A549 (cell line): ENCODE results near the gene COL5A1. TPM values are rescaled to one million over a fixed set of nuclear protein-coding genes. Genes with fewer than 3 reads are reported as not detected.

Experiments
- ATAC-seq, 2 experiments: fragments of 200-7000 bp in 1 of 2; fragments of >200 bp in 1 of 2; cut with Nextera tagmentation in 1 of 2; cut with Tn5 transposase in 1 of 2; 3 replicates each; pipeline versions ENCODE4 v1.8.0 to v1.9.1; 2018 to 2020; ENCODE audit warnings: mild to moderate bottlenecking in 1 of 2, moderate library complexity in 1 of 2
- CTCF ChIA-PET: fragments of 300-600 bp; sonication (Branson Sonifier 250); formaldehyde crosslinking; extraction: SDS; loops from one replicate; lab custom pipeline; 2021; ENCODE audit warnings: antibody characterized with exemption, inconsistent platforms; lab: Yijun Ruan, JAX
- POLR2A ChIA-PET: fragments of 350-600 bp; formaldehyde crosslinking; extraction: SDS; loops from one replicate; lab custom pipeline; 2021; ENCODE audit warnings: antibody characterized with exemption, inconsistent platforms; lab: Yijun Ruan, JAX
- DNase-seq, 2 experiments: peaks; one replicate each; pipeline versions ENCODE4 v3.0.0 to v3.0.0-alpha.2; 2011 to 2016; ENCODE audit warnings: low read depth in 1 of 2, low spot score in 1 of 2
- FAIRE-seq: peaks from 2 replicates; lab custom pipeline; 2011; peaks lifted over from hg19 to GRCh38; lab: Jason Lieb, UNC
- H3K27ac ChIP-seq, 2 experiments: fragments of >200 bp; sonication (Bioruptor Twin); formaldehyde crosslinking; 3 replicates each; pipeline ENCODE4 v1.5.1; 2016 to 2017
- H3K4me1 ChIP-seq: fragments of >200 bp; sonication (Bioruptor Twin); formaldehyde crosslinking; 3 replicates; pipeline ENCODE4 v1.6.1; 2016
- H3K4me2 ChIP-seq: fragments of >200 bp; sonication (Bioruptor Twin); formaldehyde crosslinking; 3 replicates; pipeline ENCODE4 v1.6.1; 2016
- H3K4me3 ChIP-seq: fragments of >200 bp; sonication (Bioruptor Twin); formaldehyde crosslinking; 3 replicates; pipeline ENCODE4 v1.5.1; 2016
- H3K9me3 ChIP-seq: fragments of >200 bp; sonication (Bioruptor Twin); formaldehyde crosslinking; 3 replicates; pipeline ENCODE4 v1.6.1; 2016
- BCL3 ChIP-seq: fragments of >200 bp; sonication (Bioruptor Twin); formaldehyde crosslinking; IDR thresholded peaks from 3 replicates; pipeline ENCODE4 v1.6.1; 2016
- CBX8 ChIP-seq: fragments of 200-600 bp; sonication (generic); IDR thresholded peaks from 2 replicates; pipeline ENCODE4 v1.6.1; 2016
- EHMT2 ChIP-seq: fragments of 200-600 bp; sonication (generic); IDR thresholded peaks from 2 replicates; pipeline ENCODE4 v1.6.1; 2016; ENCODE audit warnings: antibody characterized with exemption, low read depth, mild to moderate bottlenecking, moderate library complexity
- ESRRA ChIP-seq: fragments of 150-350 bp; IDR thresholded peaks from 2 replicates; pipeline ENCODE4 v1.6.1; 2014; ENCODE audit warnings: mild to moderate bottlenecking, low read length, borderline replicate concordance
- GATA3 ChIP-seq: IDR thresholded peaks from 2 replicates; pipeline ENCODE4 v1.6.1; 2012; ENCODE audit warnings: borderline replicate concordance
- HDAC2 ChIP-seq: fragments of 200-600 bp; sonication (generic); IDR thresholded peaks from 2 replicates; pipeline ENCODE4 v1.6.1; 2016
- HES2 ChIP-seq: fragments of >200 bp; sonication (Bioruptor Twin); formaldehyde crosslinking; IDR thresholded peaks from 2 replicates; pipeline ENCODE4 v1.6.1; 2016
- HEYL ChIP-seq: fragments of 250-450 bp; sonication (Bioruptor Pico); IDR thresholded peaks from 2 replicates; pipeline ENCODE4 v1.8.0; 2021; ENCODE audit warnings: mild to moderate bottlenecking, moderate library complexity
- HMGXB4 ChIP-seq: fragments of 250-450 bp; sonication (Bioruptor Pico); IDR thresholded peaks from 2 replicates; pipeline ENCODE4 v1.5.0; 2021; ENCODE audit warnings: mild to moderate bottlenecking, moderate library complexity, borderline replicate concordance
- HOXA7 ChIP-seq: fragments of 250-450 bp; sonication (Bioruptor Pico); IDR thresholded peaks from 2 replicates; pipeline ENCODE4 v1.5.0; 2020; ENCODE audit warnings: mild to moderate bottlenecking, moderate library complexity
- HOXB5 ChIP-seq: fragments of 250-450 bp; sonication (Bioruptor Pico); IDR thresholded peaks from 2 replicates; pipeline ENCODE4 v1.5.0; 2020; ENCODE audit warnings: mild to moderate bottlenecking, moderate library complexity
- JUN ChIP-seq, 2 experiments: fragments of >200 bp; sonication (Bioruptor Twin); formaldehyde crosslinking; IDR thresholded peaks; 2 replicates in 1 of 2; 3 replicates in 1 of 2; pipeline ENCODE4 v1.6.1; 2016 to 2017
- KDM1A ChIP-seq: fragments of 200-600 bp; sonication (generic); IDR thresholded peaks from 2 replicates; pipeline ENCODE4 v1.6.1; 2016; ENCODE audit warnings: low read depth, mild to moderate bottlenecking
- KDM5A ChIP-seq: fragments of 200-600 bp; sonication (generic); IDR thresholded peaks from 2 replicates; pipeline ENCODE4 v1.6.1; 2016; ENCODE audit warnings: antibody characterized with exemption, mild to moderate bottlenecking
- MAFK ChIP-seq: fragments of 450-650 bp; IDR thresholded peaks from 2 replicates; pipeline ENCODE4 v1.6.1; 2014; ENCODE audit not compliant: partially characterized antibody
- MYC ChIP-seq: IDR thresholded peaks from 2 replicates; pipeline ENCODE4 v1.6.1; 2012; ENCODE audit warnings: mild to moderate bottlenecking, inconsistent platforms, low read length, improper control_type of control experiment, borderline replicate concordance
- NPAS2 ChIP-seq: fragments of 250-450 bp; sonication (Bioruptor Pico); IDR thresholded peaks from 2 replicates; pipeline ENCODE4 v1.8.0; 2022; ENCODE audit warnings: mild to moderate bottlenecking, moderate library complexity, borderline replicate concordance
- PBX3 ChIP-seq: IDR thresholded peaks from 2 replicates; pipeline ENCODE4 v1.6.1; 2012
- POLR2A ChIP-seq: IDR thresholded peaks from 2 replicates; pipeline ENCODE4 v1.6.1; 2012; ENCODE audit warnings: mild to moderate bottlenecking, low read length
- RARB ChIP-seq: fragments of 250-450 bp; sonication (Bioruptor Pico); IDR thresholded peaks from 2 replicates; pipeline ENCODE4 v1.8.0; 2021; ENCODE audit warnings: mild to moderate bottlenecking, moderate library complexity
- REST ChIP-seq: fragments of 200-600 bp; sonication (generic); IDR thresholded peaks from 2 replicates; pipeline ENCODE4 v1.6.1; 2016; ENCODE audit warnings: antibody characterized with exemption, mild to moderate bottlenecking, moderate library complexity
- SMC3 ChIP-seq: fragments of >200 bp; sonication (Bioruptor Twin); formaldehyde crosslinking; IDR thresholded peaks from 3 replicates; pipeline ENCODE4 v1.6.1; 2018; ENCODE audit warnings: inconsistent platforms
- USF2 ChIP-seq: fragments of 450-650 bp; IDR thresholded peaks from 2 replicates; pipeline ENCODE4 v1.6.1; 2014; ENCODE audit warnings: antibody characterized with exemption
- ZFP36 ChIP-seq: fragments of 450-650 bp; IDR thresholded peaks from 2 replicates; pipeline ENCODE4 v1.6.1; 2014; ENCODE audit warnings: borderline replicate concordance; ENCODE audit not compliant: partially characterized antibody
- ZNF302 ChIP-seq: fragments of 250-450 bp; sonication (Bioruptor Pico); IDR thresholded peaks from 2 replicates; pipeline ENCODE4 v1.9.0; 2021; ENCODE audit warnings: inconsistent platforms, mild to moderate bottlenecking, moderate library complexity
- WGBS: methylation state at CpG from one replicate; pipeline ENCODE4 v1.1.6; 2017; ENCODE audit errors: missing lambda C conversion rate; 5-methylcytosine and 5-hydroxymethylcytosine counted together
- polyA plus RNA-seq, 4 experiments: library from polyadenylated mRNA; depleted of rRNA in 3 of 4; stranded (reverse); fragments of >200 nt; fragmentation: RNase III in 1 of 4; extraction: RNeasy Plus Mini Kit Qiagen cat#74134 plus additional on column Dnase treatment in 1 of 4; gene quantifications; 2 replicates in 3 of 4; 3 replicates in 1 of 4; pipeline ENCODE4 v1.2.3, GENCODE V29; 2011 to 2017

COL5A1 gene
- polyA plus RNA-seq, 2 of the 4 experiments (the other 2 are of a cell fraction): 16.1 to 67.5 TPM

- FAIRE-seq (no peak), DNase-seq (no peak)
- Histone ChIP-seq H3K9me3 (peaks cover 33% of the 10 kb centered on the region), H3K4me3 (no peak overlapping the region), H3K4me2 (no peak overlapping the region)
- 36% methylated on average over 5 of the region's 10 CpGs for WGBS
- TF ChIP-seq POLR2A: no peak
- TF ChIP-seq HES2: no peak
- TF ChIP-seq EHMT2: no peak
- TF ChIP-seq SMC3: no peak
- TF ChIP-seq HMGXB4 (CRISPR knock-in tag): no peak
- TF ChIP-seq JUN (IDR thresholded peaks at IDR 0.05): no peak
- TF ChIP-seq HDAC2: no peak
- TF ChIP-seq ZNF302: no peak
- TF ChIP-seq, all 56 proteins: peak for 0
- no peaks in the 10 kb centered on the region for H3K4me1 ChIP-seq
- ChIA-PET CTCF (no interaction called here), POLR2A (no interaction called here)
- ATAC-seq: no peak; a peak in 1 of 6 replicates
- no peak overlapping the region for H3K27ac ChIP-seq
Observed at GRCh38 chr9:134848504-134848903, 206.9 kb downstream of the COL5A1 start.

GRCh38 chr9:134850611-134851010, 209.0 kb downstream of the COL5A1 start:
- POLR2A ChIA-PET: no interaction called here
- no peaks in the 10 kb centered on the region for H3K4me1 ChIP-seq
- FAIRE-seq (no peak), ATAC-seq (no peak), DNase-seq (no peak)
- TF ChIP-seq USF2 (no peak), RARB (CRISPR knock-in tag) (no peak), PBX3 (no peak), MAFK (no peak), ESRRA (no peak), KDM5A (no peak), ZFP36 (no peak), HEYL (CRISPR knock-in tag) (no peak), GATA3 (no peak), KDM1A (no peak), REST (no peak), ZNF302 (no peak), BCL3 (no peak), MYC (no peak), HOXB5 (CRISPR knock-in tag) (no peak), CBX8 (no peak), HOXA7 (CRISPR knock-in tag) (no peak), NPAS2 (CRISPR knock-in tag) (no peak)
- no peak overlapping the region for H3K4me2 ChIP-seq
- H3K9me3 ChIP-seq: peaks cover 33% of the 10 kb centered on the region
- H3K4me3 ChIP-seq: no peak overlapping the region
- H3K27ac ChIP-seq: no peak overlapping the region
- CTCF ChIA-PET: no interaction called here
- WGBS: 13% methylated on average over 4 of the region's 9 CpGs
